Hepatocyte (in vitro differentiated cells): ENCODE measurements around the gene HIGD1C. TPM values are rescaled to one million over a fixed set of nuclear protein-coding genes. Genes with fewer than 3 reads are reported as not detected.
"Not testable (repeated sequence)": the region's sequence is repeated elsewhere in the genome, so short reads cannot be mapped to it uniquely, and the experiment has no call there.

Experiments used
- DNase-seq: peaks from one replicate; pipeline ENCODE4 v3.0.0-alpha.2; 2016; ENCODE audit warnings: low spot score
- H2AFZ ChIP-seq: fragments of 200-600 bp; sonication (generic); 2 replicates; pipeline ENCODE4 v1.6.0; 2016; ENCODE audit warnings: antibody characterized with exemption, mild to moderate bottlenecking
- H3K27ac ChIP-seq: fragments of 200-600 bp; sonication (generic); 2 replicates; pipeline ENCODE4 v1.5.1; 2016; ENCODE audit warnings: mild to moderate bottlenecking
- H3K27me3 ChIP-seq: fragments of 200-600 bp; sonication (generic); 2 replicates; pipeline ENCODE4 v1.6.1; 2016
- H3K36me3 ChIP-seq: fragments of 200-600 bp; sonication (generic); replicated peaks from 2 replicates; pipeline ENCODE4 v1.5.1; 2016; ENCODE audit warnings: low read depth; ENCODE audit not compliant: insufficient read depth
- H3K4me1 ChIP-seq: fragments of 200-600 bp; sonication (generic); 2 replicates; pipeline ENCODE4 v1.5.1; 2016; ENCODE audit warnings: mild to moderate bottlenecking, moderate library complexity; ENCODE audit not compliant: insufficient read depth
- H3K4me2 ChIP-seq: fragments of 200-600 bp; sonication (generic); 2 replicates; pipeline ENCODE4 v1.6.0; 2016
- H3K4me3 ChIP-seq: fragments of 200-600 bp; sonication (generic); 2 replicates; pipeline ENCODE4 v1.5.1; 2016; ENCODE audit warnings: mild to moderate bottlenecking
- H3K79me2 ChIP-seq: fragments of 200-600 bp; sonication (generic); 2 replicates; pipeline ENCODE4 v1.6.0; 2017; ENCODE audit warnings: mild to moderate bottlenecking
- H3K9me2 ChIP-seq: fragments of 200-600 bp; sonication (generic); replicated peaks from 2 replicates; pipeline ENCODE4 v1.6.0; 2017; ENCODE audit warnings: mild to moderate bottlenecking; ENCODE audit not compliant: insufficient read depth
- H3K9me3 ChIP-seq: fragments of 200-600 bp; sonication (generic); 2 replicates; pipeline ENCODE4 v1.5.1; 2016; ENCODE audit warnings: low read depth, mild to moderate bottlenecking
- H4K20me1 ChIP-seq: fragments of 200-600 bp; sonication (generic); 2 replicates; pipeline ENCODE4 v1.6.0; 2016; ENCODE audit warnings: mild to moderate bottlenecking; ENCODE audit not compliant: insufficient read depth, poor library complexity, severe bottlenecking
- CTCF ChIP-seq: fragments of 200-600 bp; sonication (generic); IDR thresholded peaks from 2 replicates; pipeline ENCODE4 v1.5.1; 2016; ENCODE audit warnings: antibody characterized with exemption, mild to moderate bottlenecking; ENCODE audit not compliant: poor library complexity
- EZH2 ChIP-seq: fragments of 200-600 bp; sonication (generic); IDR thresholded peaks from 2 replicates; pipeline ENCODE4 v1.6.1; 2016; ENCODE audit warnings: antibody characterized with exemption, mild to moderate bottlenecking, borderline replicate concordance
- EZH2phosphoT487 ChIP-seq: fragments of 200-600 bp; sonication (generic); IDR thresholded peaks from one replicate; pipeline ENCODE4 v1.6.1; 2018; ENCODE audit warnings: antibody characterized with exemption, mild to moderate bottlenecking, low read depth, moderate library complexity; ENCODE audit not compliant: unreplicated experiment, severe bottlenecking
- WGBS: methylation state at CpG from one replicate; pipeline ENCODE4 v1.1.6; 2016; ENCODE audit warnings: low lambda C conversion rate; ENCODE audit errors: missing lambda C conversion rate; 5-methylcytosine and 5-hydroxymethylcytosine counted together
- polyA plus RNA-seq: library from polyadenylated mRNA; unstranded; fragments of >200 nt; fragmentation: Nextera tagmentation; extraction: Ambion mirVana; gene quantifications from 2 replicates; pipeline ENCODE4 v1.2.1, GENCODE V29; 2016
- total RNA-seq: library from RNA; depleted of rRNA; stranded (reverse); fragments of >200 nt; gene quantifications from 2 replicates; pipeline ENCODE4 v1.2.3, GENCODE V29; 2014

Gene HIGD1C
- total and polyA plus RNA-seq, 2 experiments from 2014 or later, result not detected

- 98% methylated on average over 3 of the region's 3 CpGs for WGBS
- Histone ChIP-seq H3K27ac (no peak overlapping the region), H3K36me3 (no peaks in the 10 kb centered on the region), H3K4me1 (peaks cover 49% of the 10 kb centered on the region), H3K9me3 (no peaks in the 10 kb centered on the region), H2AFZ (no peak overlapping the region), H3K79me2 (peaks cover 48% of the 10 kb centered on the region), H4K20me1 (no peaks in the 10 kb centered on the region), H3K9me2 (no peaks in the 10 kb centered on the region), H3K27me3 (no peaks in the 10 kb centered on the region), H3K4me2 (peak overlapping the region; percentile 84), H3K4me3 (no peak overlapping the region)
- no peak for DNase-seq
- TF ChIP-seq EZH2 (no peak), CTCF (no peak), EZH2phosphoT487 (no peak)
Observed at GRCh38 chr12:50929831-50930230, 22.5 kb upstream of the HIGD1C start.

- not testable (repeated sequence) for DNase-seq, H4K20me1 ChIP-seq, H2AFZ ChIP-seq, H3K36me3 ChIP-seq, H3K4me3 ChIP-seq, H3K9me2 ChIP-seq, H3K9me3 ChIP-seq, H3K27me3 ChIP-seq, H3K4me2 ChIP-seq
- peak overlapping the region; percentile 94 for H3K27ac ChIP-seq
- WGBS, result 93% methylated on average over 12 of the region's 12 CpGs
- peaks cover 55% of the 10 kb centered on the region for H3K4me1 ChIP-seq
- peaks cover 43% of the 10 kb centered on the region for H3K79me2 ChIP-seq
Observed at GRCh38 chr12:50930477-50930876, 21.9 kb upstream of the HIGD1C start.

- peaks cover 49% of the 10 kb centered on the region for H3K4me1 ChIP-seq
- H3K27me3 ChIP-seq, result no peaks in the 10 kb centered on the region
- DNase-seq, result peak; percentile 31
- no peak overlapping the region for H2AFZ ChIP-seq
- peak overlapping the region; percentile 94 for H3K27ac ChIP-seq
- H3K36me3 ChIP-seq, result no peaks in the 10 kb centered on the region
- no peaks in the 10 kb centered on the region for H3K9me3 ChIP-seq
- no peaks in the 10 kb centered on the region for H3K9me2 ChIP-seq
- WGBS, result 49% methylated on average over 2 of the region's 2 CpGs
- no peak overlapping the region for H3K4me3 ChIP-seq
- no peak for TF ChIP-seq EZH2phosphoT487
- no peak for TF ChIP-seq EZH2
- no peak for TF ChIP-seq CTCF
- H4K20me1 ChIP-seq, result no peaks in the 10 kb centered on the region
- peaks cover 19% of the 10 kb centered on the region for H3K79me2 ChIP-seq
- peak overlapping the region; percentile 31 for H3K4me2 ChIP-seq
Observed at GRCh38 chr12:50932787-50933280, 19.5 kb upstream of the HIGD1C start.

- H3K36me3 ChIP-seq, result no peaks in the 10 kb centered on the region
- no peaks in the 10 kb centered on the region for H3K9me3 ChIP-seq
- H3K9me2 ChIP-seq, result no peaks in the 10 kb centered on the region
- no peaks in the 10 kb centered on the region for H3K27me3 ChIP-seq
- H3K4me1 ChIP-seq, result peaks cover 49% of the 10 kb centered on the region
- H3K27ac ChIP-seq, result peak overlapping the region; percentile 94
- peak; percentile 24 for DNase-seq
- peak overlapping the region; percentile 31 for H3K4me2 ChIP-seq
- WGBS, result 95% methylated on average over 2 of the region's 2 CpGs
- H4K20me1 ChIP-seq, result no peaks in the 10 kb centered on the region
- TF ChIP-seq CTCF (no peak), EZH2phosphoT487 (no peak), EZH2 (no peak)
- no peak overlapping the region for H3K4me3 ChIP-seq
- no peak overlapping the region for H2AFZ ChIP-seq
- peaks cover 12% of the 10 kb centered on the region for H3K79me2 ChIP-seq
Observed at GRCh38 chr12:50933459-50934124, 18.8 kb upstream of the HIGD1C start.
